ENCODE data around the gene AKR1C2.
"Not testable (repeated sequence)": the region's sequence is repeated elsewhere in the genome, so short reads cannot be mapped to it uniquely, and the experiment has no call there.

AKR1C2 gene

GRCh38 chr10:4956955-4957645 is 46.6 kb downstream of the AKR1C2 start:
- DNase-seq (ENCODE audit: low spot score) = not testable (repeated sequence)

- not testable (repeated sequence) for DNase-seq (ENCODE audit: low spot score)
Measured at GRCh38 chr10:4956088-4956487, 47.6 kb downstream of the AKR1C2 start.

GRCh38 chr10:4953405-4953804 is 50.3 kb downstream of the AKR1C2 start:
- DNase-seq (ENCODE audit: low spot score) = no peak

- DNase-seq (ENCODE audit: low spot score) = peak; percentile 10
Measured at GRCh38 chr10:4951512-4952162, 52.0 kb downstream of the AKR1C2 start.

GRCh38 chr10:4947635-4948596 is 55.7 kb downstream of the AKR1C2 start:
- peak; percentile 15 for DNase-seq (ENCODE audit: low spot score)

GRCh38 chr10:4947039-4947634 is 56.5 kb downstream of the AKR1C2 start:
- no peak for DNase-seq (ENCODE audit: low spot score)

GRCh38 chr10:4945766-4946717 is 57.6 kb downstream of the AKR1C2 start:
- no peak for DNase-seq (ENCODE audit: low spot score)

GRCh38 chr10:4944841-4945240 is 58.8 kb downstream of the AKR1C2 start:
- DNase-seq (ENCODE audit: low spot score) = no peak

GRCh38 chr10:4943821-4944220 is 59.8 kb downstream of the AKR1C2 start:
- no peak for DNase-seq (ENCODE audit: low spot score)

- not testable (repeated sequence) for DNase-seq (ENCODE audit: low spot score)
Measured at GRCh38 chr10:4943416-4943815, 60.2 kb downstream of the AKR1C2 start.

- not testable (repeated sequence) for DNase-seq (ENCODE audit: low spot score)
Measured at GRCh38 chr10:4942931-4943330, 60.7 kb downstream of the AKR1C2 start.

GRCh38 chr10:4941540-4942330 is 61.9 kb downstream of the AKR1C2 start:
- no peak for DNase-seq (ENCODE audit: low spot score)

GRCh38 chr10:4940909-4941308 is 62.7 kb downstream of the AKR1C2 start:
- not testable (repeated sequence) for DNase-seq (ENCODE audit: low spot score)

- not testable (repeated sequence) for DNase-seq (ENCODE audit: low spot score)
Measured at GRCh38 chr10:4940073-4940428, 63.6 kb downstream of the AKR1C2 start.

- DNase-seq (ENCODE audit: low spot score) = no peak
Measured at GRCh38 chr10:4939224-4940072, 64.2 kb downstream of the AKR1C2 start.
